Measurements from ENCODE around the gene TRAM2. TPM values are rescaled to one million over a fixed set of nuclear protein-coding genes. Genes with fewer than 3 reads are reported as not detected.
A peak's percentile ranks its signal among the peaks of the same experiment; 100 is the strongest.

TRAM2 gene
- total RNA-seq, 1 donor from 2014 or later, result 12.6 TPM

GRCh38 chr6:52538901-52539354 lies 37.9 kb downstream of the TRAM2 start:
- intact Hi-C loops (cut with DNase I), result no loop called here
- DNase-seq (ENCODE audit: missing footprints) (no peak), ATAC-seq (no peak)

DNA sequence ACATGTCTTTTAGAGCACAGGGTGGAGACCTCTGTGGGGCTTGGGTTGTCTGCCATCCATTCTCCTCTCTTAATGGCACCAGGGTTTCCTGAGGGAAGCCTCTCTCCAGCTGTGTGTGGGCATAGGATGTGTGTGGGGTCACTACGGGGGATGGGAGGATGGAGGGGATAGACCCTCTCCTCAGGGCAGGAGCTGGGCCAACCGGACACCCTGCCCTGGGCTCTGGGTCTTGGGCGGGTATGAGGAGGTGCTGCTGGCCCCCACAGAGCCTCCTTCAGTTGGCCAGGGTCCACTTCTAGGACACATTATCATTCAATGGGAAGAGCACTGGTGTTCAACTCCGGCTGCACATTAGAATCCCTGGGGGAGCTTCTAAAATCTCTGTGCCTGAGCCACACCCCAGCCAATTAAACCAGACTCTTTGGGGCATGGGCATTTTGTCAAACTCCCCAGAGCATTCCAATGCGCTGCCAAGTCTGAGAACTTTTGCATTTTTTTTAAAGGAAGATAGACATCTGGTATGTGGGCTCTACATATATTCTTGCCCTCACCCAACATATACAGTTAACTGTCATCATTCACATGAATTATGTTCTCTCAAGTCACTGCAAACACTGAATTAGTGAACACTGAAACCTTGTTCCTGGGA lies 38.5 kb downstream of the TRAM2 start:
- intact Hi-C loops (cut with DNase I), result no loop called here
- no peak for ATAC-seq
- DNase-seq (ENCODE audit: missing footprints), result no peak

DNA sequence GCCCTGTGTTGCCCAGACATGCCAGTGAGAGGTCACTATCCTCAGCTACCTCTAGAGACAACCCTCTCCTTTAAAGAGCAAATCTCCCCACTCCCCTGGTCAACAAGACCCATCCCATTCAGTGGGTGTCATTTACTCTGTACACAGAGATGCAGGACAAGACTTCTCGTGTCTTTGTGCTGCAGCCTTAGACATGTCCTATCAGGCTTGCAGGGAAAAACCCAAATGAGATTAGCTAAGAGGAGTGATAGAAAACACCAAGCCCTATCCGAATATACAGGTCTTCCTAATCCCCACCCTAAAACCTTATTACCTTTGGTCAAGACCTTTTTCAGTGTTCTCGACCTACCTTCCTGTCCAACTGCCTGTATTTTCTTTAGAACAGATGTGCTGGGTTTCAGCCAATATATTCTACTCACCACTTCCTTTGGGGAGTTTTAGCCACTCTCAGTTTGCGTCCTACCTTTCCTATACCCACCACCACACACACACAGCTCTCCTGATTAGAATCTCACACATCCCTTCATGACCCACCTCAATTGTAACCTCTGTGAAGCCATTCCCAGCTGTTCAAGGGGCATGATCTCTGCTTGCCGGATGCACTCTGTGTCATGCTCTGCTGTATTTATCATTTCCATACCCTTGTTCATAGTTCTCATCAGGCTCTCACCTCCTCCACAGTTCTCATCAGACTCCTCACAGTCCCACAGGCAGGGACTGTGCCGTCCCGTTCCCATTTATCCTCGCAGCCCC lies 39.7 kb downstream of the TRAM2 start:
- intact Hi-C loops (cut with DNase I), result no loop called here
- ATAC-seq (no peak), DNase-seq (ENCODE audit: missing footprints) (no peak)

DNA sequence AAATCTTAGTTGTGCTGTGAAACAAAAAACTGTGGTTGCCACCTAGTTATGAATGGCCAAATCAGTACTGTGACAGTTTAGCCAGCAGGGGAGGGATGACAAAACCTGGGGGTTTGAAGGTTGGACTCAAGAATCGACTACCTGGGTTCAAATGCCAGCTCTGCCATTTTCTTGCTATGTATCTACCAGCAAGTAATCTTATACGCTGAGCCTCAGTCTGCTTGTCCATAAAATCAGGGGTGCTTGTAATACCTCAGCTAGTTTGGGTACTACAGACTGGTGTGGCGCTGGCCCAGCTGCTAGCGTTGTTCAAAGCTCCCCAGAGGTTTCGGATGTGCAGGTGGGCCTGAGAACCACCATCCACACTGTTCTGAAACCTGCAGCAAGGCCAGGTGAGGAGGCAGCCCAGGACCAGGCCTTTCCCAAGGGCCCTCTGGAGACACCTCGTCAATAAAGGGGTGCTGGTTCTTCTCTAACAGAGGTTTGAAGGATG lies 40.4 kb downstream of the TRAM2 start:
- no peak for ATAC-seq
- intact Hi-C loops (cut with DNase I), result no loop called here
- DNase-seq (ENCODE audit: missing footprints), result no peak

GRCh38 chr6:52535711-52536423 lies 41.0 kb downstream of the TRAM2 start:
- ATAC-seq (no peak), DNase-seq (ENCODE audit: missing footprints) (no peak)
- intact Hi-C loops (cut with DNase I), result no loop called here

- no peak for DNase-seq (ENCODE audit: missing footprints)
- ATAC-seq, result no peak
- intact Hi-C loops (cut with DNase I), result no loop called here
Observed at GRCh38 chr6:52534966-52535390, 41.9 kb downstream of the TRAM2 start.

- intact Hi-C loops (cut with DNase I), result no loop called here
- ATAC-seq (no peak), DNase-seq (ENCODE audit: missing footprints) (no peak)
Observed at GRCh38 chr6:52534363-52534762, 42.5 kb downstream of the TRAM2 start.

- no peak for DNase-seq (ENCODE audit: missing footprints)
Observed at GRCh38 chr6:52533491-52533890, 43.4 kb downstream of the TRAM2 start.

GRCh38 chr6:52532457-52532856 lies 44.4 kb downstream of the TRAM2 start:
- intact Hi-C loops (cut with DNase I), result no loop called here
- ATAC-seq (no peak), DNase-seq (ENCODE audit: missing footprints) (no peak)

More at GRCh38 chr6:52533491-52533890, 43.4 kb downstream of the TRAM2 start:
- intact Hi-C loops (cut with DNase I), result no loop called here
- no peak for ATAC-seq

GRCh38 chr6:52531834-52532233 lies 45.0 kb downstream of the TRAM2 start:
- intact Hi-C loops (cut with DNase I), result no loop called here
- DNase-seq (ENCODE audit: missing footprints), result no peak
- ATAC-seq, result no peak

DNA sequence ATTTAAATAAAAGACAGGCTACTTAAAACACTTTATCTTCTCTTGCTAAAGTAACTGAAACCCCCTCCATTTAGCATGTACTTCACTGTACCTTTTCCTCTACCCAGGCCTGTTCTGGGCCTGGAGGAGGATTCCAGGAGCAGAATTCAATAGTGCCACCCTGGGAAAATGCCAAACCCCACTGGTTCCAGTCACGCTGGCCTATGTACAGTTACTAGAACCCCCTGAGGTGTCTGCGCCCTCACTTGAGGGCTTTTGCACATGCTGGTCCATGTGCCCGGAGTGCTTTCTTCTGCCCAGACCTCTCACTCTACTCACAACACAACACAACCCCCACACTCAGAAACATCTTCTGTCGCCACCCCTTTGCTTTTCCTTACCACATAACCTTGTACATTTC lies 45.5 kb downstream of the TRAM2 start:
- intact Hi-C loops (cut with DNase I), result no loop called here
- DNase-seq (ENCODE audit: missing footprints), result no peak
- no peak for ATAC-seq

GRCh38 chr6:52530351-52530750 lies 46.5 kb downstream of the TRAM2 start:
- DNase-seq (ENCODE audit: missing footprints) (no peak), ATAC-seq (no peak)
- intact Hi-C loops (cut with DNase I), result no loop called here

- no peak for ATAC-seq
- DNase-seq (ENCODE audit: missing footprints), result no peak
- intact Hi-C loops (cut with DNase I), result no loop called here
Observed at GRCh38 chr6:52529311-52529710, 47.5 kb downstream of the TRAM2 start.

GRCh38 chr6:52527436-52527835 lies 49.4 kb downstream of the TRAM2 start:
- no peak for DNase-seq (ENCODE audit: missing footprints)
- intact Hi-C loops (cut with DNase I), result no loop called here
- ATAC-seq, result no peak

DNA sequence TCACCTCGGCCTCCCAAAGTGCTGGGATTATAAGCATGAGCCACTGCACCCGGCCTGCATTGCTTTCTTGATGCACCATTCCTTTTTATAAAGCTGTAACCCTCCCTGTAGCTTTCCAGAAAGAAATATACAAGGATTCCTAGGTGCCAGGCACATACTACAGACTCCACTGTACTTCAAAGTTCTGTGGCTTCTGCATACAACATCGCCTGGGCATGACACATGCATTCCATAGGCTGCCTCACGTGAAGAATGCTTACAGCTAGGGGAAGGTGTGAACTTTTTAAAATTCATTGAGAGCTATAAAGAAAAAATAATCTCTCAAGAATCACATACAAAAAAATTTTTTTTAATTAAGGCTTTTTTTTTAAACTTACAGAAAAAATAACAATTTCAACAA lies 50.2 kb downstream of the TRAM2 start:
- intact Hi-C loops (cut with DNase I), result no loop called here
- ATAC-seq, result no peak
- no peak for DNase-seq (ENCODE audit: missing footprints)

DNA sequence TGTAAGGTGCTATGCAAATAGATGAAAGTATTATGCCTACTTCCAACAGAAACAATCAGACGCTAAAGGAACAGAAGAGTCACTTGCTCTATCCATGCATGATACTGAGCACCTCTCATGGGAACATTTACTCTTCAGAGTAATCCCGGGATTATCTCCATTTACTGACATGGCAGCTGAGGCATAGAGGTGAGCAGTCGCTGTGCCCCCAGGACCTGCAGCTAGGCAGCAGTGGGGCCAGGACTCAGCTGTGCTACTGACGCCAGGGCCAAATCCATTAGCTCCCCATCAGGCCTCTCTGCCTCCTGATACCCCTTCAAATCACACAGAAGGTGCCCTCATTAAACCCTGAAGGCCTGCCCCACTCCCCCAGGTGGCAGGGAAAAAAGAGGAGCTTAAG lies 51.9 kb downstream of the TRAM2 start:
- intact Hi-C loops (cut with DNase I), result no loop called here
- DNase-seq (ENCODE audit: missing footprints), result no peak
- no peak for ATAC-seq

DNA sequence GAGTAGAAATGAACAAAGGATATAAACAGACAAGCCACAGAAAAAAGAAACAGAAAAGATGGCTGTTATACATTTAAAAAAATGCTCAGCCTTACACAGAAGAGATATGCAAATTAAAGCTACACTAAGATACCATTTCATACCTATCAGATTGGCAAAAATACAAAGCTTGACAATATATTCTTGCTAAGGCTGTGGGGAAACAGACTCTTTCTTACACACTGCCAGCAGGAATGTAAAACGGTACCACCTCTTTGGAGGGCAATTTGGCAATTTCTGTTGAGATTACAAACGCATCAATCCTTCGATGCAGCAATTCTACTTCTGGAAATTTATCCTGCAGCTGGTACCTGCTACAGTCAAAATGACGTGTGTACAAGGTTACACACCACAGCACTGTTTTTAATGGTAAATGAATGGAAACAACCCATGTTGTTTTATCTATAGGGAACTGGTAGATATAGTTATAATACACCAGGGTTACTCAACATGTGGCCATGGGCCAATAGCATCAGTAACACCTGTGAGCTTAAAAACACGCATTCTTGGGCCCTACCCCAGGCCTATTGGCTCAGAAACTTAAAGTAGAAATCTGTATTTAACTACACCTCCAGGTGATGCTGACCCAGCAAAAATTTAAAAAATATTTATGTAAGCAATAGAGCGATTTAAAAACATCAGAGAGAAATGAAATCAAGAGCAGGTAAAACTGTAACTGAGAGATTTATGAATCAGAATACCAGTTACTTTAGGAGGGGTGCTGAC lies 53.3 kb downstream of the TRAM2 start:
- DNase-seq (ENCODE audit: missing footprints) (no peak), ATAC-seq (no peak)
- intact Hi-C loops (cut with DNase I), result no loop called here

- no peak for DNase-seq (ENCODE audit: missing footprints)
- intact Hi-C loops (cut with DNase I), result no loop called here
- peak; percentile 14 for ATAC-seq
Observed at GRCh38 chr6:52522655-52523054, 54.2 kb downstream of the TRAM2 start.

DNA sequence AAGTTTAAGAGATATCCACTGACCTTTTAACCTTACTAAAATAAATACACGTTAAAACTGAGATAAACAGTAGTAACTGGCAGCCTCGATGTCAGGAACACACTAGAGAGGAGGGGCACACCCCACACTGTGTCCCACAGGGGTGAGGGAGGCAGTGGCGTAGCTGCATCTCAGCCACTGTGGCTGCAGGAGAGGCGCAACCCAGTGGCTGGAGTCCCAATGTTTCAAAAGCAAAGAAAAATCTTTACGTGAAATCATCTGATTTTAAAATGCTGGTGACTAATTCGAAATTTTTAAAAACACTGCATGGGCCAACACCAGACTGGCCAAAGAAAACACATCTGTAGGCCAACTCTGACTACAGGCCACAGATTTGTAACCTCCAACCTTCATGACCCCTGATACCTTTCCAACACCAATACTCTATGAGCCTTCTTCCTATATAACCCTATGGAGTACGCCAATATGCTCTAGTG lies 54.7 kb downstream of the TRAM2 start:
- no peak for DNase-seq (ENCODE audit: missing footprints)
- ATAC-seq, result peak; percentile 79
- intact Hi-C loops (cut with DNase I), result no loop called here
